Ammon's horn (tissue), 1 donor: ENCODE data around the gene MORC1.

Experiments
- DNase-seq: peaks from one replicate; pipeline ENCODE4 v3.0.0-alpha.2; 2016; ENCODE audit warnings: low spot score

MORC1 gene

GRCh38 chr3:108946292-108947285, 171.3 kb downstream of the MORC1 start:
- DNase-seq, result no peak

- DNase-seq, result no peak
Observed at GRCh38 chr3:108940568-108941263, 177.2 kb downstream of the MORC1 start.

DNA sequence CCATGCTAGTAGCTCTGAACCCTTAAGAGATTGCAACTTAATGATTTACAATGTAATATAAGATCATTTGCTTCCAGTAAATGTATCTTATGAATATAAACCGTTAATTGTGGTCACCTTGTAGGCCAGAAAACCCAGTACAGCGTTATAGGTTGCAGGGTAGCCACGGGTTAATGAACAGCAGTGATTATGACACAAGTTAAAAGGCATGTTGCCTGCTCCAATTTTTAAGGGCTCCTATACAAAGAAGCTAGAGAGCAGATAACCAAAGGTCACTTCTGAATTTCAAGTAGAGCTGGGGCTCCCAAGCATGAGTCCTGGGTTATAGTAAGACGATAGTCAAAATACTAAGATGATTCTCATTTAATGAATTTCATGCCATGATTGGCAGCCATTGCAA, 177.8 kb downstream of the MORC1 start:
- no peak for DNase-seq

GRCh38 chr3:108936924-108937689, 180.8 kb downstream of the MORC1 start:
- DNase-seq, result no peak

DNA sequence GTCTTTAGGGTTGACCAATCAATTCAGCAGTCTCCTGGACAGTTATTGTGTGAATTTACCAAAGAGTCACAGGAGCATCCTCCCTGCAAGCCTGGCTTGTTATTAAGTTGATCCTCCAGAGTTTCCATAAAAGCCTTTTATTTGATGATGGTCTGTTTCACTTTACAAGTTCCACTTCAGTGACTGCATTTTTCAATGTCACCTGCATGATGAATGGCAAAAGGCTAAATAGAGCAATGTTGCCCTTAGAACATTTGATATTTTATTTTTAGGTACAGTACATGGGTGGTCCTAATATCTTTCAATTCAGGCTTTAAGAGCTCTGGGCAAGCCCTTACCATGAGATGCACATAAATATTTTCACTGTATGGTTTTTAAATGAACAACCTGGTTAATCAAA, 186.9 kb downstream of the MORC1 start:
- DNase-seq, result no peak

GRCh38 chr3:108918866-108919265, 199.1 kb downstream of the MORC1 start:
- no peak for DNase-seq

- DNase-seq, result peak; percentile 86
Observed at GRCh38 chr3:108914774-108915641, 202.9 kb downstream of the MORC1 start.

GRCh38 chr3:108909799-108910198, 208.1 kb downstream of the MORC1 start:
- DNase-seq, result no peak
